HG03060 (cell line): ENCODE results near the gene FKBP1C.

Experiments used
- ATAC-seq: cut with Tn5 transposase; IDR thresholded peaks from one replicate; pipeline ENCODE4 v1.9.1; 2021; ENCODE audit warnings: low read depth, moderate number of reproducible peaks; ENCODE audit not compliant: unreplicated experiment

The FKBP1C gene

DNA sequence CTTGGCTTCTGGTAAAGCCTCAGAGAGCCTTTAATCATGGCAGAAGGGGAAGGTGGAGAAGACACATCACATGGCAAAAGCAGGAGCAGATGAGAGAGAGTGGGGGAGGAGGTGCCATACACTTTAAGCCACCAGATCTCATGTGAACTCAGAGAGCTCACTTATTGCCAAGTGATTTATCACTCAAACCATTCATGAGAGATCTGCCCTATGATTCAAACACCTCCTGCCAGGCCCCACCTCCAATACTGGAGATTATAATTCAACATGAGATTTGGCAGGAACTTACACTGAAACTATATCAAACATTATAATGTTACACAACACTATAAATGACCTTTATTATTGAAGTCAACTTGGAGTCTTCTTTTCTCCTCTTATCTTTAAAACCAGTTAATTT is 47.9 kb downstream of the FKBP1C start:
- ATAC-seq, result no peak

DNA sequence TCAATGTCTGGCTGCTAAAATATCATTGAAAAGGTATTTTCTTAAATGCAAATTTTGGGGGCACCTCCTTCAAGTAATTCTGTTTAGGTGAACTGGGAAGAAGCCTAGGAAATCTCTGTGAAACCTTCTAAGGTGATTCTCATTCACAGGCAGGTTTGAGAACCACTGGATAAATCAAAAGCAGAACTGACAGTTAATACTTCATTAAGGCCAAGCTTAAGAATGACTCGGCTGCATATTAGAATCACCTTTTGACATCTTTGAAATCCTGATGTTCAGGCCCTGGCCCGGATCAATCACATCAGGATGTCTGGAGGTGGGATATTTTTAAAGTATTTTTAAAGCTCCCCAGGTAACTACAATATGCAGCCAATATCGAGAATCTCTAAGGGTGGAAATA is 50.6 kb downstream of the FKBP1C start:
- no peak for ATAC-seq
